DMS153 (cell line): ENCODE measurements around the gene CDK9.

Source experiments
- DNase-seq: peaks from one replicate; lab custom pipeline; 2025; lab: John Stamatoyannopoulos, UW

CDK9 gene

GRCh38 chr9:127761491-127761956, 24.3 kb upstream of the CDK9 start:
- no peak for DNase-seq

GRCh38 chr9:127762111-127762676, 23.6 kb upstream of the CDK9 start:
- no peak for DNase-seq

GRCh38 chr9:127763918-127764384, 21.9 kb upstream of the CDK9 start:
- DNase-seq, result no peak

GRCh38 chr9:127765418-127765817, 20.4 kb upstream of the CDK9 start:
- no peak for DNase-seq

GRCh38 chr9:127767410-127767809, 18.4 kb upstream of the CDK9 start:
- no peak for DNase-seq

GRCh38 chr9:127767909-127768331, 17.9 kb upstream of the CDK9 start:
- no peak for DNase-seq

- no peak for DNase-seq
Observed at GRCh38 chr9:127768698-127769097, 17.1 kb upstream of the CDK9 start.

GRCh38 chr9:127769101-127769500, 16.7 kb upstream of the CDK9 start:
- no peak for DNase-seq

GRCh38 chr9:127769929-127770582, 15.8 kb upstream of the CDK9 start:
- DNase-seq, result no peak

GRCh38 chr9:127770583-127770904, 15.3 kb upstream of the CDK9 start:
- no peak for DNase-seq

GRCh38 chr9:127770905-127771569, 14.8 kb upstream of the CDK9 start:
- DNase-seq, result peak; percentile 94

GRCh38 chr9:127771570-127772189, 14.2 kb upstream of the CDK9 start:
- DNase-seq, result no peak

- DNase-seq, result no peak
Observed at GRCh38 chr9:127772603-127773002, 13.2 kb upstream of the CDK9 start.

GRCh38 chr9:127773272-127773671, 12.6 kb upstream of the CDK9 start:
- no peak for DNase-seq

- no peak for DNase-seq
Observed at GRCh38 chr9:127773981-127774380, 11.9 kb upstream of the CDK9 start.

- DNase-seq, result no peak
Observed at GRCh38 chr9:127776195-127776923, 9.5 kb upstream of the CDK9 start.

GRCh38 chr9:127776924-127777289, 8.9 kb upstream of the CDK9 start:
- no peak for DNase-seq

GRCh38 chr9:127777368-127777980, 8.4 kb upstream of the CDK9 start:
- no peak for DNase-seq

GRCh38 chr9:127778280-127779135, 7.3 kb upstream of the CDK9 start, which contains the start of gene SH2D3C:
SH2D3C (minus strand) TSS chr9:127778666; CDS start chr9:127778627, 39 bp downstream.
- no peak for DNase-seq

- no peak for DNase-seq
Observed at GRCh38 chr9:127779136-127779981, 6.5 kb upstream of the CDK9 start.
